ENCODE results near the gene PAK5.

The PAK5 gene

GRCh38 chr20:9600562-9600961, 238.3 kb downstream of the PAK5 start:
- H3K4me3 Mint-ChIP-seq: no peak overlapping the region
- ATAC-seq (no peak), DNase-seq (ENCODE audit: low spot score in 2 of 2) (no peak)
- H3K4me1 Mint-ChIP-seq: no peaks in the 10 kb centered on the region
- H3K27ac Mint-ChIP-seq: no peak overlapping the region
- no peaks in the 10 kb centered on the region for H3K9me3 Mint-ChIP-seq
- H3K36me3 Mint-ChIP-seq: no peaks in the 10 kb centered on the region

- Mint-ChIP-seq H3K9me3 (peaks cover 2% of the 10 kb centered on the region), H3K4me3 (no peak overlapping the region), H3K36me3 (no peaks in the 10 kb centered on the region), H3K27ac (no peak overlapping the region), H3K4me1 (no peaks in the 10 kb centered on the region)
- DNase-seq (ENCODE audit: low spot score in 2 of 2): no peak
- ATAC-seq: no peak
Observed at GRCh38 chr20:9597547-9597946, 241.3 kb downstream of the PAK5 start.

- no peak for ATAC-seq
- DNase-seq (ENCODE audit: low spot score in 2 of 2): no peak
- H3K4me1 Mint-ChIP-seq: no peaks in the 10 kb centered on the region
- H3K36me3 Mint-ChIP-seq: no peaks in the 10 kb centered on the region
- peaks cover 2% of the 10 kb centered on the region for H3K9me3 Mint-ChIP-seq
- no peak overlapping the region for H3K27ac Mint-ChIP-seq
- H3K4me3 Mint-ChIP-seq: no peak overlapping the region
Observed at GRCh38 chr20:9595763-9596162, 243.1 kb downstream of the PAK5 start.

- no peak overlapping the region for H3K27ac Mint-ChIP-seq
- no peak overlapping the region for H3K4me3 Mint-ChIP-seq
- peaks cover 2% of the 10 kb centered on the region for H3K9me3 Mint-ChIP-seq
- DNase-seq (ENCODE audit: low spot score in 2 of 2): no peak
- H3K36me3 Mint-ChIP-seq: no peaks in the 10 kb centered on the region
- ATAC-seq: no peak
- no peaks in the 10 kb centered on the region for H3K4me1 Mint-ChIP-seq
Observed at GRCh38 chr20:9594284-9594875, 244.5 kb downstream of the PAK5 start.

GRCh38 chr20:9592419-9592818, 246.5 kb downstream of the PAK5 start:
- DNase-seq (ENCODE audit: low spot score in 2 of 2): no peak
- ATAC-seq: no peak
- no peak overlapping the region for H3K4me3 Mint-ChIP-seq
- no peak overlapping the region for H3K27ac Mint-ChIP-seq
- peaks cover 2% of the 10 kb centered on the region for H3K9me3 Mint-ChIP-seq
- H3K4me1 Mint-ChIP-seq: no peaks in the 10 kb centered on the region
- H3K36me3 Mint-ChIP-seq: no peaks in the 10 kb centered on the region

- H3K4me1 Mint-ChIP-seq: no peaks in the 10 kb centered on the region
- DNase-seq (ENCODE audit: low spot score in 2 of 2): no peak
- no peak overlapping the region for H3K4me3 Mint-ChIP-seq
- H3K36me3 Mint-ChIP-seq: no peaks in the 10 kb centered on the region
- peaks cover 2% of the 10 kb centered on the region for H3K9me3 Mint-ChIP-seq
- no peak for ATAC-seq
- no peak overlapping the region for H3K27ac Mint-ChIP-seq
Observed at GRCh38 chr20:9591080-9591479, 247.8 kb downstream of the PAK5 start.

GRCh38 chr20:9590189-9590588, 248.7 kb downstream of the PAK5 start:
- Mint-ChIP-seq H3K36me3 (no peaks in the 10 kb centered on the region), H3K9me3 (peaks cover 2% of the 10 kb centered on the region), H3K4me3 (no peak overlapping the region), H3K27ac (no peak overlapping the region), H3K4me1 (no peaks in the 10 kb centered on the region)
- no peak for DNase-seq (ENCODE audit: low spot score in 2 of 2)
- ATAC-seq: no peak

- H3K27ac Mint-ChIP-seq: no peak overlapping the region
- no peaks in the 10 kb centered on the region for H3K36me3 Mint-ChIP-seq
- H3K9me3 Mint-ChIP-seq: no peaks in the 10 kb centered on the region
- no peaks in the 10 kb centered on the region for H3K4me1 Mint-ChIP-seq
- no peak for DNase-seq (ENCODE audit: low spot score in 2 of 2)
- no peak for ATAC-seq
- no peak overlapping the region for H3K4me3 Mint-ChIP-seq
Observed at GRCh38 chr20:9588706-9589105, 250.2 kb downstream of the PAK5 start.

- Mint-ChIP-seq H3K4me1 (no peaks in the 10 kb centered on the region), H3K27ac (no peak overlapping the region), H3K9me3 (no peaks in the 10 kb centered on the region), H3K4me3 (no peak overlapping the region), H3K36me3 (no peaks in the 10 kb centered on the region)
- ATAC-seq: no peak
- DNase-seq (ENCODE audit: low spot score in 2 of 2): no peak
Observed at GRCh38 chr20:9583151-9583550, 255.7 kb downstream of the PAK5 start.

- H3K4me1 Mint-ChIP-seq: no peaks in the 10 kb centered on the region
- H3K36me3 Mint-ChIP-seq: no peaks in the 10 kb centered on the region
- no peaks in the 10 kb centered on the region for H3K9me3 Mint-ChIP-seq
- no peak for ATAC-seq
- no peak overlapping the region for H3K4me3 Mint-ChIP-seq
- H3K27ac Mint-ChIP-seq: no peak overlapping the region
- DNase-seq (ENCODE audit: low spot score in 2 of 2): no peak
Observed at GRCh38 chr20:9582137-9582536, 256.7 kb downstream of the PAK5 start.

GRCh38 chr20:9581509-9581908, 257.4 kb downstream of the PAK5 start:
- Mint-ChIP-seq H3K4me3 (no peak overlapping the region), H3K4me1 (no peaks in the 10 kb centered on the region), H3K9me3 (no peaks in the 10 kb centered on the region), H3K27ac (no peak overlapping the region), H3K36me3 (no peaks in the 10 kb centered on the region)
- no peak for ATAC-seq
- DNase-seq (ENCODE audit: low spot score in 2 of 2): no peak

GRCh38 chr20:9578594-9578993, 260.3 kb downstream of the PAK5 start:
- Mint-ChIP-seq H3K4me3 (no peak overlapping the region), H3K4me1 (no peaks in the 10 kb centered on the region), H3K27ac (no peak overlapping the region), H3K9me3 (no peaks in the 10 kb centered on the region), H3K36me3 (no peaks in the 10 kb centered on the region)
- DNase-seq (ENCODE audit: low spot score in 2 of 2) (no peak), ATAC-seq (no peak)

- no peak overlapping the region for H3K27ac Mint-ChIP-seq
Observed at GRCh38 chr20:9577397-9577796, 261.5 kb downstream of the PAK5 start.

GRCh38 chr20:9576695-9577094, 262.2 kb downstream of the PAK5 start:
- DNase-seq (ENCODE audit: low spot score in 2 of 2): no peak
- Mint-ChIP-seq H3K27ac (no peak overlapping the region), H3K36me3 (no peaks in the 10 kb centered on the region), H3K9me3 (no peaks in the 10 kb centered on the region), H3K4me3 (no peak overlapping the region), H3K4me1 (no peaks in the 10 kb centered on the region)
- no peak for ATAC-seq

More at GRCh38 chr20:9577397-9577796, 261.5 kb downstream of the PAK5 start:
- Mint-ChIP-seq H3K4me3 (no peak overlapping the region), H3K4me1 (no peaks in the 10 kb centered on the region), H3K9me3 (no peaks in the 10 kb centered on the region), H3K36me3 (no peaks in the 10 kb centered on the region)
- ATAC-seq (no peak), DNase-seq (ENCODE audit: low spot score in 2 of 2) (no peak)

- Mint-ChIP-seq H3K4me3 (no peak overlapping the region), H3K36me3 (no peaks in the 10 kb centered on the region), H3K27ac (no peak overlapping the region), H3K9me3 (no peaks in the 10 kb centered on the region), H3K4me1 (no peaks in the 10 kb centered on the region)
- ATAC-seq: no peak
- DNase-seq (ENCODE audit: low spot score in 2 of 2): no peak
Observed at GRCh38 chr20:9575836-9576235, 263.0 kb downstream of the PAK5 start.

- no peaks in the 10 kb centered on the region for H3K36me3 Mint-ChIP-seq
- no peaks in the 10 kb centered on the region for H3K9me3 Mint-ChIP-seq
- no peak overlapping the region for H3K4me3 Mint-ChIP-seq
- no peak overlapping the region for H3K27ac Mint-ChIP-seq
- DNase-seq (ENCODE audit: low spot score in 2 of 2) (no peak), ATAC-seq (no peak)
- H3K4me1 Mint-ChIP-seq: no peaks in the 10 kb centered on the region
Observed at GRCh38 chr20:9574776-9575175, 264.1 kb downstream of the PAK5 start.

- Mint-ChIP-seq H3K4me1 (no peaks in the 10 kb centered on the region), H3K9me3 (peaks cover 2% of the 10 kb centered on the region), H3K4me3 (no peak overlapping the region), H3K27ac (no peak overlapping the region), H3K36me3 (no peaks in the 10 kb centered on the region)
- ATAC-seq (no peak), DNase-seq (ENCODE audit: low spot score in 2 of 2) (no peak)
Observed at GRCh38 chr20:9574181-9574580, 264.7 kb downstream of the PAK5 start.

Measured in stimulated activated effector memory CD8-positive, alpha-beta T cell treated with anti-CD3 and anti-CD28 coated beads, Interleukin-12 subunit alpha, Interleukin-12 subunit beta, amount 100 ng/mL, for 72 hours (primary cell).